ENCODE data around the gene COL4A2. TPM values are rescaled to one million over a fixed set of nuclear protein-coding genes. Genes with fewer than 3 reads are reported as not detected.

Gene COL4A2
- total RNA-seq, 4 donors from 2014 or later: 75.1 to 322 (median 115) TPM

- Histone ChIP-seq H3K36me3 (no peaks in the 10 kb centered on the region), H3K27me3 (no peaks in the 10 kb centered on the region), H3K9me3 (no peaks in the 10 kb centered on the region), H3K27ac (peak overlapping the region; percentile 65 to 89 (median 82)), H3K4me3 (no peak overlapping the region), H3K4me1 (peaks cover 10 to 45% (median 15%) of the 10 kb centered on the region in 4 donors)
- intact Hi-C loops (cut with DNase I; ENCODE audit: low total_unique reads): no loop called here
- 50 to 56% methylated on average over 2 of the region's 2 CpGs for WGBS, 2 donors (ENCODE audit: low coverage in 1 of 2)
- DNase-seq: no peak
- TF ChIP-seq POLR2AphosphoS5 (IDR thresholded peaks at IDR 0.05) (no peak), EP300 (IDR thresholded peaks at IDR 0.05; ENCODE audit: low read depth) (no peak), POLR2A (IDR thresholded peaks at IDR 0.05) (no peak)
- TF ChIP-seq, protein P1, sequence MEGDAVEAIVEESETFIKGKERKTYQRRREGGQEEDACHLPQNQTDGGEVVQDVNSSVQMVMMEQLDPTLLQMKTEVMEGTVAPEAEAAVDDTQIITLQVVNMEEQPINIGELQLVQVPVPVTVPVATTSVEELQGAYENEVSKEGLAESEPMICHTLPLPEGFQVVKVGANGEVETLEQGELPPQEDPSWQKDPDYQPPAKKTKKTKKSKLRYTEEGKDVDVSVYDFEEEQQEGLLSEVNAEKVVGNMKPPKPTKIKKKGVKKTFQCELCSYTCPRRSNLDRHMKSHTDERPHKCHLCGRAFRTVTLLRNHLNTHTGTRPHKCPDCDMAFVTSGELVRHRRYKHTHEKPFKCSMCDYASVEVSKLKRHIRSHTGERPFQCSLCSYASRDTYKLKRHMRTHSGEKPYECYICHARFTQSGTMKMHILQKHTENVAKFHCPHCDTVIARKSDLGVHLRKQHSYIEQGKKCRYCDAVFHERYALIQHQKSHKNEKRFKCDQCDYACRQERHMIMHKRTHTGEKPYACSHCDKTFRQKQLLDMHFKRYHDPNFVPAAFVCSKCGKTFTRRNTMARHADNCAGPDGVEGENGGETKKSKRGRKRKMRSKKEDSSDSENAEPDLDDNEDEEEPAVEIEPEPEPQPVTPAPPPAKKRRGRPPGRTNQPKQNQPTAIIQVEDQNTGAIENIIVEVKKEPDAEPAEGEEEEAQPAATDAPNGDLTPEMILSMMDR (IDR thresholded peaks at IDR 0.05): no peak
- in situ Hi-C loops (cut with MboI; ENCODE audit: low pct_ligation_motif_present in 1 of 4, low pct_unique_long_range_greater_than_20kb in 1 of 4, low sequenced_read_pairs in 3 of 4): loop anchor here in 3 of 4 donors (10.0 to 25.0 kb wide), 4 partner anchors 166 to 1441 kb away; no protein-coding TSS in a partner anchor
These were observed 96.6 kb downstream of the COL4A2 start for GRCh38 chr13:110403721-110404120.

DNA sequence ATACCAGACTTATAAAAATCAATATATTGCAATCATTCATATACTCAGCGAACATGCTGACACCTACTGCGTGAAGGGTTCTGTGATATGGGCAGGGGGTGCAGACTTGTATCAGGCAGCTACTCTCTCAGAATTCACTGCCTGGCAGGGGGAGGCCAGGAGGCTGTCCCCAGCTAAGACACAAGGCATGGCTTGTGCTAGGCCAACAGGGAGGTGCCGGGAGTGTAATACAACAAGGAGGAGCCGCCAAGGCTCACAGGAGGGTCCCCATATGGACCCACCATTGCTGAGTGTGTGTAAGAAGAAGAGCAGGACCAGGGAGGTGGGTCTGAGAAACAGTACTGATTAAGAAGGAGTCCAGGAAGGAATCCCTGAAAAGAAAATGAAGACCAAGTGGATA, 97.2 kb downstream of the COL4A2 start:
- no peaks in the 10 kb centered on the region for H3K9me3 ChIP-seq
- no peak for DNase-seq
- H3K27me3 ChIP-seq: no peaks in the 10 kb centered on the region
- intact Hi-C loops (cut with DNase I; ENCODE audit: low total_unique reads): no loop called here
- peak overlapping the region; percentile 65 to 89 (median 82) for H3K27ac ChIP-seq
- 97 to 100% methylated on average over 1 to 4 of the region's 4 CpGs for WGBS, 2 donors (ENCODE audit: low coverage in 1 of 2)
- no peak overlapping the region for H3K4me3 ChIP-seq
- H3K36me3 ChIP-seq: no peaks in the 10 kb centered on the region
- no peak for TF ChIP-seq POLR2A (IDR thresholded peaks at IDR 0.05)
- TF ChIP-seq POLR2AphosphoS5 (IDR thresholded peaks at IDR 0.05): no peak
- TF ChIP-seq EP300 (IDR thresholded peaks at IDR 0.05; ENCODE audit: low read depth): no peak
- TF ChIP-seq, protein P1 (IDR thresholded peaks at IDR 0.05): no peak
- peaks cover 5 to 39% (median 15%) of the 10 kb centered on the region in 4 donors for H3K4me1 ChIP-seq
- in situ Hi-C loops (cut with MboI; ENCODE audit: low pct_ligation_motif_present in 1 of 4, low pct_unique_long_range_greater_than_20kb in 1 of 4, low sequenced_read_pairs in 3 of 4): loop anchor here in 3 of 4 donors (10.0 to 25.0 kb wide), 4 partner anchors 167 to 1442 kb away; no protein-coding TSS in a partner anchor

- no peaks in the 10 kb centered on the region for H3K9me3 ChIP-seq
- WGBS, 2 donors (ENCODE audit: low coverage in 1 of 2): 50 to 65% methylated on average over 5 to 12 of the region's 12 CpGs
- in situ Hi-C loops (cut with MboI; ENCODE audit: low pct_ligation_motif_present in 1 of 4, low pct_unique_long_range_greater_than_20kb in 1 of 4, low sequenced_read_pairs in 3 of 4): loop anchor here in 3 of 4 donors (10.0 to 25.0 kb wide), 4 partner anchors 169 to 1444 kb away; no protein-coding TSS in a partner anchor
- peak; percentile 50 for TF ChIP-seq EP300 (IDR thresholded peaks at IDR 0.05; ENCODE audit: low read depth)
- TF ChIP-seq, protein P1 (IDR thresholded peaks at IDR 0.05): no peak
- TF ChIP-seq POLR2AphosphoS5 (IDR thresholded peaks at IDR 0.05): peak; percentile 38 to 64 (median 43)
- H3K4me3 ChIP-seq: no peak overlapping the region
- DNase-seq: no peak
- H3K27ac ChIP-seq: peak overlapping the region; percentile 65 to 89 (median 82)
- no peaks in the 10 kb centered on the region for H3K36me3 ChIP-seq
- H3K27me3 ChIP-seq: no peaks in the 10 kb centered on the region
- intact Hi-C loops (cut with DNase I; ENCODE audit: low total_unique reads): no loop called here
- peaks cover 5 to 37% (median 16%) of the 10 kb centered on the region in 4 donors for H3K4me1 ChIP-seq
These were observed 98.7 kb downstream of the COL4A2 start for GRCh38 chr13:110405597-110406450.

- intact Hi-C loops (cut with DNase I; ENCODE audit: low total_unique reads) (no loop called here), in situ Hi-C loops (cut with MboI; ENCODE audit: low pct_ligation_motif_present in 1 of 4, low pct_unique_long_range_greater_than_20kb in 1 of 4, low sequenced_read_pairs in 3 of 4) (loop anchor here in 3 of 4 donors (10.0 to 25.0 kb wide), 4 partner anchors 170 to 1445 kb away; no protein-coding TSS in a partner anchor)
- Histone ChIP-seq H3K36me3 (no peaks in the 10 kb centered on the region), H3K27me3 (no peaks in the 10 kb centered on the region), H3K4me3 (no peak overlapping the region), H3K27ac (peak overlapping the region; percentile 65 to 89 (median 82)), H3K9me3 (no peaks in the 10 kb centered on the region), H3K4me1 (peaks cover 5 to 41% (median 27%) of the 10 kb centered on the region in 4 donors)
- TF ChIP-seq, protein P1 (IDR thresholded peaks at IDR 0.05): no peak
- TF ChIP-seq POLR2AphosphoS5 (IDR thresholded peaks at IDR 0.05) (no peak), POLR2A (IDR thresholded peaks at IDR 0.05) (no peak), EP300 (IDR thresholded peaks at IDR 0.05; ENCODE audit: low read depth) (no peak)
- no peak for DNase-seq
- WGBS, 2 donors (ENCODE audit: low coverage in 1 of 2): 63 to 86% methylated on average over 8 to 14 of the region's 14 CpGs
These were observed 99.9 kb downstream of the COL4A2 start for GRCh38 chr13:110407021-110407420.

All from transverse colon (tissue), 4 donors.